Stimulated activated CD4-positive, alpha-beta T cell treated with anti-CD3 and anti-CD28 coated beads, Interleukin-2, amount 100 ng/mL, for 4 hours (primary cell): ENCODE results near the gene VAT1L.

Source experiments
- DNase-seq: peaks from one replicate; pipeline ENCODE4 v3.0.0-alpha.2; 2020; ENCODE audit warnings: low read depth

Gene VAT1L

DNA sequence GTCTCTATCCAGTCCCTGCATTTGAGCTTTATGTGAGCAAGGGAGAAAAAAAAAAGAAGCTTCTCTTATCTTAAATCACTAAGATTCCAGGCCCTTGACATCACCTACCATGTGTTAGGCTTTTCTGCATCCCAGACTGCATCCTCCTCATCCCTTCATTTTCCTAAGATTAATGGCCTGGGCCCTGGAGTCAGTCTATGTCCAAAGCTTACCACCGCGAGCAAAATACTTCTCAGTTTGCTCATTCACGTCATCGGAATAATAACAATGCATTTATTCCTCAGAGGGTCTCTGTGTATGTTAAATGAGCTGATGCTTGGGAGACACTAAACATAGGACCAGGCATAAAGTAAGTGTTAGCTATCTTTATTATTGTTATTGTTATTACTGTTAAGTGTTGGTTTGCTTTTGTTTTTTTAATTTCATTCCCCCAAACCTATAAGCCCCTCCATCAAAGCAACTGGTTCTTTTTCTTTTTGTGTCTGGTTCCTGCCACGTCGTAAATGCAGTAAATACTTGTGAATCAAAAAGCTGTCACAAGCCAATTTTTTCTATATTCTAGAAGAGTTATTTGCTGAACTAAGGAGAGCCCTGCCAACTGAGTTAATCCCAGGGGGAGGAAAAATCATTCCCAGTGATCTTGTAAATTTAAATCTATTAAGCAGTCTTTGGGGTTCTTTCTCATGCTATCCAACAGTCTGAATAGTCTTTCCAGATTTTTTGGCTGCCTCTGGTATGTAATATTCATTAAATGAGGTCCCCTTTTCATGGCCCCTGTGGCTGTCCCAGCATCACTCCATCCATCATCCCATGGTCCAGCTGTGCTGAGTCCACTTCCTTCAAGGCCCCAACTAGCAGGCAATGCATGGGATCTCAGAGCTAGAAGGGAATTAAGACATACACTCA is 46.5 kb downstream of the VAT1L start:
- DNase-seq, result no peak

DNA sequence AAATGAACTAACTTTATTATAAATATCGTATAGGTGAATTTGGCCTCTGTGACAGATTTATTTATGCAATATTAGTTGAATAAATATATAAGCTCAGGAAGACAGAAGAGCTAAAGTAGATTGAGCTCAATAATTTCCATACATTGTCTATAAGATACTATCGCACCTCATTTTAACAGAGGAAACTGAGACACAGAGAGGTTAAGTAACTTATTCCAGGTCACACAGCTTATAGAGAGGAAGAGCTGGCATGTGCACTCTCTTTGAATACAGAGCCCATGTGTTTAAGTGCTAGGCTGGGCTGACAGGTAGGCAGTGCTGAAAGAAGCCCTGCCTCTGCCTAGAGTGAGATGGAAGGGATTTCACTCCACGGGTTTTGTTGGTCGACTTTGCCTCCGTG is 48.4 kb downstream of the VAT1L start:
- DNase-seq, result no peak

DNA sequence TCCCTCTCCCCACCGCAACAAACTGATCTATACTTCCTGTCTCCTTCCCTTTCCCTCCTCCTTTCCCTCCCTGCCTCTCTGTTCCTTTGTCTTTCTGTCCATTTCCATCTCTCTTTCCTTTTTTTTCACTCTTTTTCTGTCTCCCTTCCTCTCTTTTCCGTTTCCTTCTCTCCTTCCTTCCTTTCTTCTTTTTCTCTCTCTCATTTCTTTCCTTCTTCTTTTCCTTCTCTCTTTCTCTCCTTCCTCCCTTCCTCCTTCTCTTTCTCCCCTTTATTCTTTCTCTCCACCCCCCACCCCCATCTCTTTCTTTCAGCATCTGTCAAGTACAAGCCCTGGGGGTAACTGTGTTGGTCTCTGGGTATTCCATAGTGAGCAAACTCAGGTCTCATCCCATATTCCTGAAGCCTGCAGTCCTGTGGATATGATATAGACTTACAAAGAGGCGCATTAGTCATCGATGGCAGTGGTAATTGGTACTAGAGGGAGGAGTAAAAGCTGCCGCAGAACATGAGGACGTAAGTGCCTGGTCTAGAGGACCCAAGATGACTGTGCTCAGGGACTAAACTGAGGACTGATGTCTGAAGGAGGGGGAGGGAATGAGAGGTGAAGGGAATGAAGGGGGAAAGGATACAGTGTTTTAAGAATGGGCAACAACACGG is 50.4 kb downstream of the VAT1L start:
- DNase-seq, result no peak

DNA sequence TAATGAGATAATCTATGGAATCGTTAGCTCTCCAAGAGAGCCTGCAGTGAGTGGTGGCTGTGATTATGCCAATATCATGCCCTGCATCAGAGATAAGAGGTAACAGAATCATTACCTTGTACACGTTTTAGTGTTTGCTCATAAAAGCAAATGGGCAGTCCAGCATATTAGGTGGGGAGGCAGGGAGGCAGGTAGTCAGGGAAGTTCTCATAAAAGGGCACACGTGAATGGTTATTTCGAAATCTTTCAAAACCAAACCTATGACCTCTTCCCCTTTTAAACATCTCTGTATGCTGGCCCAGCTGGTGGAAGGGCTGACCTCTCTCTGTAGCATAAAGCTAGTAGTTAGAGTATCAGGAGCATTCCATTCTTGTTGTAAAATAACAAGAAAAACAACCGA is 51.7 kb downstream of the VAT1L start:
- DNase-seq, result no peak

DNA sequence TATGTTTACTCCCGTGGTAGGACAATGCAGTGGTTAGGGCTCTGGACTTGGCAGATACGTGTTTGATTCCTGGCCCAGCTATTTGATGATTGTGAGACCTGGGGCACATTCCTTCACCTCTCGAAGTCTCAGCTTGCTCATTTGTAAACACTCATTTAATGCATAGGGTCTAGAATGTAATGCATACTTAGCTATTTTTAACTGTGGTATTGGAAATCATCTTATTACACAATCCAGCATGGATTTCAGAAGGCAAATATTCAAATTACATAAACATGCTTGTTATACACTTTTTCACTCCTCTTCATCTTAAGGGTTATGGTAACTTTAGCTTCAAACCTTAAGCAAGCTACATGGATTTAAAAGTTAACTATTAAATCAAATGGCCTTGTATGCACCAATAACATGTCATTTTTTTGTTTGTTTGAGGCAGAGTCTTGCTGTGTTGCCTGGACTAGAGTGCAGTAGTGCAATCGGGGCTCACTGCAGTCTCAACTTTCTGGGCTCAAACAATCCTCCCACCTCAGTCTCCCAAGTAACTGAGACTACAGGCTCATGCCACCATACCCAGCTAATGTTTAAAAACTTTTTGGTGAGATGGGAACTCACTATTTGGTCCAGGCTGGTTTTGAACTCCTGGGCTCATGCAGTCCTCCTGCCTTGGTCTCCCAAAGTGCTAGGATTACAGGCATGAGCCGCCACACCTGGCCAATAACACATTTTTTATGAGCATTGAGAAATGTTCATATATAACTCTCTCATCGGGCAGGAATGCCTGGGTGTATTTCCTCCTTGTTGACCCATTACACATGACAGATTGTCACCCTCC is 52.5 kb downstream of the VAT1L start:
- DNase-seq, result no peak

DNA sequence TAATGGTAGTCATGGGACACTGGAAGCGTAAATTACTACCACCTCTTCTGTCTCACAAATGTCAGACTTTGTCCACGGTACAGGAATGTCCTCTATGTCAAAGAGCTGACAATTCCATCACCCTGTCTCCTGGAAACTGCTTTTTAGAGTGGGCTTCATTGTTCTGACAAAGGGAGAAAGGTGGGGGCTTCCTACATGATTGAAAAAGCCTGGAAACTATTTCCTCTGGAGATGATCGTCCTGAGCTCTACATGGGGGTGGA is 53.1 kb downstream of the VAT1L start:
- DNase-seq, result no peak

DNA sequence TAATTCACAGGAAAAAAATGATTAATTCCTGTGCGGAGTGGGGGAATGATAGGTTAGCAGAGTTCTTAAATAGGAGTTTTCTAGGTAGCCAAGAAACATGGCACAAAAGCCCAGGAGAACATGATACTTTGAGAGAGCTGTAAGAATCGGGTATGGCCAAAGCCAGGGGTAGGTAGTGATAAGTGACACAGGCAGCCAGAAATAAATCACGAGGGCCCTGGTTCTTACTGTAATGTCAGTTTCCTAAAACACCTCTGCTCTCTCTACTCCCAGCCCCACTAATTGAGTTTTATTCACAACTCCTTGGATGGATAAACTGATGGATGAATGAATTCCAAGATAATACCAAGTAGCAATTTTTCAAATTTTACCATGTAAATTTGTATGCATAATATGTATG is 54.1 kb downstream of the VAT1L start:
- no peak for DNase-seq

DNA sequence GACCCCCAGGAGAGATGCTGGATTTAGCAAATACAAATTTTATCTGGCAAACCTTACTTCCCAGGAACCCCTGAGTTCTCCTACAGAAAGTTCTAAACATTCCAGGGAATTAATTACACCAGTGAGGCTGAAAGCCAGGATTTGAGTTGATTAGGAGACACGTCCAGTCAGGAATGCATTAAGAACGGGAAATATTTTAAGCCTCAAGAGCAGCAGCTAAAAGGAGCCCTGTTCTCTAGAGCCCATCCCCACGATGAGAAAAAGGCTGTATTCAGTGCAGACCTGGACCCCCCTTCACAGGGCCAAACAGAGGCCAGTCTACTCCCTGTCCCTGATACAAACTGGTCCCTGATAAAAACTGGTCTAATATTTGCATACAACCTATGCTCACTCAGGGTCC is 55.0 kb downstream of the VAT1L start:
- DNase-seq, result no peak

DNA sequence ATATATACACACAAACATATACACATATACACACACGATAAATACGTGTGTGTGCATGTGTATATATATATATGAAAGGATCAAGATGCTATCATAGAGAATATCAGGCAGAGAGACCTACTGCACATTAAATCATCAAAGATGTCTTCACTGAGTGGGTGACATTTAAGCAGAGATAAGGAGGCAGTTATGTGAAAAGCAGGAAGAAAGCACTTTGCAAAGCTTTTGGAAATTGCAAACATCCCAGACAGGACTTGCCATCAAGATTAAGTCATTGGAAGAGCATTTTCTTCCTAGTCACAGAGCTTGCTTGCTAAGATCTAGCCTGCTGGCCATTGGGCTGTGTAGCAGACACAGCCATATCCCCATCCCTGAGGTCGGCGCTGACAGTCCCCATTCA is 56.4 kb downstream of the VAT1L start:
- DNase-seq, result no peak

DNA sequence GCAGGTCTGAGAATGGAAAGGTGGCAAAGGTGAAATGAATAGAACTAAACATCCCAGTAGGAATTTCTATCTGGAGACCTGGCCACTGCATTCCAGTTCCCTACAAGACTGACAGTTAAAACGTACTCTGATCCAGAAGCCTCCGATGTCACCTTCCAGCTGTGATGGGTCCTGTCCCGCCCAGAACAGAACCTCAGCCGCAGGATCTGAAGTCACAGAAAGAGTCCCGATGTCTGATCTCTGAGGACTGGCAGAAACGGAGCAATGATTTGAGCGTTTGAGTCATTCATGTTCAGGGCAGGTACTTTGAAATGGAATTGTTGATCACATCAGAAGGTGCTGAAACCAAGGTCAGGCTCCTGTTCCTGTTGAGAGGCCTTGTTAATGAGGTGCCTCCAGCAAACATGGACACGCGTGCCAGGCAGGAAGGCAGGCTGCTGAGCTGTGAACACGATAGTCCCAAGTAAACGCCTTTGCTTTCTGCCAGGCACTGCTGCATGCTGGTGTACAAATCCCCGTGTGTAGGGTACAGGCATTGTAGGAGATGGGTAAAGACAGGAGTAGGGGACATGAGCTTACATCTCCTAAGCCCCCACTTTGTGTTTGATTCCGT is 61.4 kb downstream of the VAT1L start:
- no peak for DNase-seq

DNA sequence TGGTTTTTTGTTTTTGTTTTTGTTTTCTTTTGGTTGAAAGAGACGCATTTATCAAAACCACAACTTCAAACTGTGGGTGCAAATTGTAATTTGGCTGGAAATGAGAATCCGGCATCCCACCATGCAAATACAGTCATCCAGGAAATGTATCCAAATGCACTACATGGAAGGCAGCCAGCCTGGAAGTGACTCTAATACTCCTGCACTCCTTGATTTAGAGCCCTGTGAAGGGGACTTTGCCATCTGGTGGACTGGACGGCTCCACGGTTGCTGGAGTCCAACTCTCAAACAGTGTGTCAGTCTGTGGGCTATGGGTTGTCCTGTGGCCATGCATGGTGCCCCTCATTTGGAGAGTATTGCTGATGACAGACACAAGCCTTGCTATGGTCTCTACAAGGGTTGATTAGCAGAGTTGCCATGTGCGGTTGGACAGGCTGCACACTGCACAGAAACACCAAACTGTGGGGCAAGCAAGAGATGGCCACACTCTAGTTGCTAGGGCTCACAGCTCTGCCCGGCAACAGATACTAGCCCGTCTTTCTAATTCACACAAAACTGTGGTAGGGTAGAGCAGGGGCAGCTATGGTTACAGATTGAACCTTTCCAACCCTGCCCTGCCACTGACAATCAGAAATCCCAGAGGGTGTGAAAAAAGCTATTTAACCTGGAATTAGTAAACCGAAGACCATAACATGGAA is 62.4 kb downstream of the VAT1L start:
- DNase-seq, result no peak

DNA sequence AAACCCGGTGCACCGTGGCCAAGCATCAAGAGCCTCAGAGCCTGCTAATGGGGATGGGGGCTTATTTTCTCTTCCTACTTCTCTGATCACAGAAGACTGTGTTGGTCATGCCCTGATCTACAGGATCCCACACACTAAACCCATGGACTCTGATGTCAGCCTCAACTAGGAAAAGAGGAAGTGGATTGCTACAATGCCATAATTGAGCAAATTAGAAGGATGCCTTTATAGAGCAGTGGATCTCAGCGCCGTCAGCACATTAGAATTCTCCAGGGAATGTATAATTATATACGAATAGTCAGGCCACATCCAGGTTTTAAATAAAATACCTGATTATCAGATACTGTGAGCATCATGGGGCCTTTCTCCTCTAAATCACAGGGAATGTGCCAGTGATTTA is 64.8 kb downstream of the VAT1L start:
- no peak for DNase-seq

DNA sequence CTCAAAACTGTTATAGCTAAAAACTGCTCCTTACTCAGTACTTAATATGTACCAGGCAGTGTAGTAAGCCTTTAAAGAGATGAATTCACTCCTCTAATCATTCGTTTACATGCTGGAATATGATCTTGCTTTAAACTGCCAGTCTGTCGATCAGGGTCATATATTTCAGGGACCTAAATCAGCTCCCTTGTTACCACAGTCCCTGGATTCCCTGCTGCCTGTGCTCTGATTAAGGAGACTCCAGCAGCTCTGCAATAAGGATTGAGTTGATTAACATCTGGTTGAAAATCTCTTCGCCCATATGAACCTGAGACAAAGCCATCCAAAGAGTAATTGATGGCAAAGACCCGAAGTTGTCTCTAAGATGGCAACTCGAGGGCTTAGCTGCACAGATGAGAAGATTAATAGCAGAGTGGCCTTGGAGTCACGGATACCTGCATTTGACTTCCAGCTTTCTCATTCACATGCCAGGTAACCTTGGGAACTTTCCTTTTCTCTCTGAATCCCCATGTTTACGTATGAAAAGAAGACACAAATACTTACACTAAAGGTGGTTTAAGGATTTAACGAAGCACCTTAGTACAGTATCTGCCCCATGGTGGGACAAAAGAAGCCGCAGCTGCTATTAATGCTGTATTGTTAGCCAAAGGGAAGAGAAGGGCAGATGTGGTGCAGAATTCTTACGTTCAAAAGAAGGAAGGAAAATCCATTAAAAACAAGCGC is 68.2 kb downstream of the VAT1L start:
- no peak for DNase-seq

DNA sequence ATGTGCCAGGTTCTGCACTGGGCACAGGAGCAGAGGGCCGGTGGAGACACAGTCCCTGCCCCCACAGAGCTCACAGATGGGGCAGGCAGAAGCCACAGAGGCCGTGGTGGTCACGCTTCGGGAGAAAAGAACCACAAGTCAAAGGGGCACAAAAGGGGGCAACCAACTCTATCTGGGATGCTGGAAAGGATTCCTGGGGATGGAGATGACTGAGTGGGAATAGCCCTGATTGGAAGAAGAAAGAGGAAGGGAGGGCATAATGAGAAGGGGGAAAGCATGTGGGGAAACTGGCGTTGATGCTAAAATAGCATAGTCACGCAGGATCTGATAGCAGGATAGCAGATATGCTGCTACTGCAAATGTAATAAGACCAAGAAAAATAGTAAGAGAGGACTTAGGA is 69.7 kb downstream of the VAT1L start:
- no peak for DNase-seq

DNA sequence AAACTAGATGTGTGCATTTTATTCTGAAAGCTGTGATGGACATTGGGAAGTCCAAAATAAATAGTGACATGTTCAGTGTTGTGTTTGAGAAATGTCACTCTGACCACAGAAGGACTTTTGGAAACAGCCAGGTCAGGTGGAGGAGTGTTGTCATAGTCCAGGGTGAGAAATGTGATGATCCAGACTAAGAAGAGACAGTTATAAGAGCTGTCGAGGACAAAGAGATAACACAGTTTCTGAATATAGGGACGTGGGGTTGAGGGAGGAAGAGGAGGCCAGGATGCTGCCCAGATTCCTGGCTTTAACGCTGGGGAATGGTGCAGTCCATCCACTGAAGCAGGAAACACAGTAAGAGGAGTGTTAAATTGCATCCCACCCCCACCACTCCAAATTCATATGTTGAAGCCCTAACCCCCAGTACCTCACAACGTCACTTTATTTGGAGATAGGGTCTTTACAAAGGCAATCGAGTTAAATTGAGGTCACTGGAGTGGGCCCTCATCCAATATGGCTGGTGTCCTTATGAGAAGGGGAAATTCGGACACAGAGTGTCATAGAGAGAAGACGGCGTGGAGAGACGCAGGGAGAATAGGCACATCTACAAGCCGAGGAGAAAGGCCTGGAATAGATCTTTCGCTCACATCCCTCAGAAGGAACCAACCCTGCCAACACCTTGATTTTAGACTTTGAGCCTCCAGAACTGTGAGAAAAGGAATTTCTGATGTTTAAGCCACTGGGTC is 71.3 kb downstream of the VAT1L start:
- no peak for DNase-seq

DNA sequence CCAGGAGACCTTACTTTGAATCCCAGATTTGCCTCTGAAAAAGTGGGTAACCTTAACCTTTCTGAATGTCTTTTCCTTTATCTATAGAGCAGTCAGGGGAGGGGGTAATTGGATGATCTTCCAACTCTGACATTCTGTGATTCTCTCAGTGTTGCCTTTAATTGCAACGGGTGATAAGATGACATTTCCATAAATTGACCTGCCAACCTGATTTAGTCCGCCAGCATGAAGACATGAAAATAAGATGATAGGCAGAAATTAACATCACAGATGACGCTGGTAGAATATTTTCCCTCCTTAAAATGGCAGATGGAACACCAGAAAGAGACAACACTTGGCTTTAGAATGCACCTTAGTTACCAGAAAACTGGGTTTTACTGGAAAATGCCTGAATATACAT is 72.6 kb downstream of the VAT1L start:
- DNase-seq, result no peak

DNA sequence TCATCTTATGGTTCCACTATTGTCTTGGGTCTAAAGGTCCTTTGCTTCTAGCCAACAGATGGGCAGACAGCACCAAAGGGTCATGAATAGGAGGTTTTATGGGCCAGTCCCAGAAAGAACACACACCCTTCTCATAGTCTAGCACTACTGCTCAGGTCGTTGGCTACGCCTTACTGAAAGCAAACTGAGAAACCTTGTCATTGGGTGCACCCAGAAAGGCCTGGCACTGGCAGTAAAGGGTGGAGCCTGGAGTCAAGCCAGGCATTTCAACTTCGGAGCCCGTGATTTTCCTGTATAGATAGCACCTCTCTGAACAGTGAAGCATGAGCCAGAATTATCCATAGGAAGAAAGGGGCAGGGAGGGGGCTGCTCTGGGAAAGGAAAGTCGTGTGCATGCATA is 74.9 kb downstream of the VAT1L start:
- no peak for DNase-seq

DNA sequence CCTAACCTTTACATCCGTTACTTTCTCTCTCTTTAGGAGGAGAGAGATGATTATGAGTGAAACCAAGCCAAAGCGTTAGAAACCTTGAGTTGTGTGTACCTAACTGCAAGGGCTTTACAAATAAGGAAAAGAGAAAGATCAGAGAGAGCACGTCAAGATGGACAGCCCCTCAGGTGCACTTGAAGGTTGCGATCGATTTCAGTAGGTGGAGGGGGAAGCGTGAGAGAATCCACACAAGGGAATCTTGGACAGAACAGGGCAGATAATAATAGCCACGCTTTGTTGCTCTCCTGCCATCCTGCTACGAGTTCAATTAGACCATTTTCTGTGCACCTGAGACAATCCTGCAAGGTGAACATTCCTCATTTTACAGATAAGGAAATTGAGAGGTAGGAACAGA is 78.4 kb downstream of the VAT1L start:
- DNase-seq, result no peak

DNA sequence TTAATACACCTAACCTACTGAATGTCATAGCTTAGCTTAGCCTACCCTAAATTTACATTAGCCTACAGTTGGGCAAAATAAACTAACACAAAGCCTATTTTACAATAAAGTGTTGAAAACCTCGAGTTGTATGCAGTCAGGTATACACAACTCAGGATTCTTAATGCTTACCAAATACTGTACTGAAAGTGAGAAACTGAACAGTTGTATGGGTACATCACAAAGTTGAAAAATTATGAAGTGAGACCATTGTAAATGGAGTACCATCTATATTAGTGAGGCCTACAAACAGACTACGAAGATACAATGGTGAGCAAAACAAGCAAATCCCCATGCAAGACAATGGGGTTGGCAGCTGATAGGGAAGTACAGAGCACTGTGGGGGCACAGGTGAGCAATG is 79.7 kb downstream of the VAT1L start:
- no peak for DNase-seq

DNA sequence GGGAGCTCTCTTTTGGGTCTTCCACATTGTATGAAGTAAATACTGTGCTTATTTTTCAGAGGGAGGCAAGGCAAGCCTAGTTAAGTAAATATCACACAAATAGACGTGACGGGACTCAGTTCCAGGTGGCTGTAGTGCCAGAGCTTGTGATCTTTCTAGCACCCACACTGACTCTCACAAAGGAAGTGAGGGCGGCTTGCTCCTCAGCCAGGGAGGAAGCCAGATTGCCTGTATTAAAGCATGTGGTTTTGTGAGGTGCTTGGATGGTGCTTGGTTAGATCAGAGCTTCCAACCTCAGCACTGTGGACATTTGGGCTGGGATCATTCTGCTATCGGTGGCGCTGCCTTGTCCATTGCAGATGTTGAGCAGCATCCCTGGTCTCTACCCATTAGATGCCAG is 80.1 kb downstream of the VAT1L start:
- DNase-seq, result no peak
